ENCODE measurements around the gene WFS1.

GRCh38 chr4:6300359-6300758, 30.7 kb downstream of the WFS1 start:
- TF ChIP-seq JUNB (CRISPR knock-in tag; conservative IDR thresholded peaks at IDR 0.05) (no peak), PKNOX1 (IDR thresholded peaks at IDR 0.05) (no peak), TEAD4 (IDR thresholded peaks at IDR 0.05; ENCODE audit: low read length) (no peak), TEAD4 (CRISPR knock-in tag; IDR thresholded peaks at IDR 0.05; ENCODE audit: borderline replicate concordance) (no peak), HNRNPL (IDR thresholded peaks at IDR 0.05; ENCODE audit: low read depth, low read length) (no peak), POLR2A (conservative IDR thresholded peaks at IDR 0.05) (no peak), BACH1 (tag; IDR thresholded peaks at IDR 0.05) (no peak), NFIC (IDR thresholded peaks at IDR 0.05) (no peak)
- TF ChIP-seq, protein P1, sequence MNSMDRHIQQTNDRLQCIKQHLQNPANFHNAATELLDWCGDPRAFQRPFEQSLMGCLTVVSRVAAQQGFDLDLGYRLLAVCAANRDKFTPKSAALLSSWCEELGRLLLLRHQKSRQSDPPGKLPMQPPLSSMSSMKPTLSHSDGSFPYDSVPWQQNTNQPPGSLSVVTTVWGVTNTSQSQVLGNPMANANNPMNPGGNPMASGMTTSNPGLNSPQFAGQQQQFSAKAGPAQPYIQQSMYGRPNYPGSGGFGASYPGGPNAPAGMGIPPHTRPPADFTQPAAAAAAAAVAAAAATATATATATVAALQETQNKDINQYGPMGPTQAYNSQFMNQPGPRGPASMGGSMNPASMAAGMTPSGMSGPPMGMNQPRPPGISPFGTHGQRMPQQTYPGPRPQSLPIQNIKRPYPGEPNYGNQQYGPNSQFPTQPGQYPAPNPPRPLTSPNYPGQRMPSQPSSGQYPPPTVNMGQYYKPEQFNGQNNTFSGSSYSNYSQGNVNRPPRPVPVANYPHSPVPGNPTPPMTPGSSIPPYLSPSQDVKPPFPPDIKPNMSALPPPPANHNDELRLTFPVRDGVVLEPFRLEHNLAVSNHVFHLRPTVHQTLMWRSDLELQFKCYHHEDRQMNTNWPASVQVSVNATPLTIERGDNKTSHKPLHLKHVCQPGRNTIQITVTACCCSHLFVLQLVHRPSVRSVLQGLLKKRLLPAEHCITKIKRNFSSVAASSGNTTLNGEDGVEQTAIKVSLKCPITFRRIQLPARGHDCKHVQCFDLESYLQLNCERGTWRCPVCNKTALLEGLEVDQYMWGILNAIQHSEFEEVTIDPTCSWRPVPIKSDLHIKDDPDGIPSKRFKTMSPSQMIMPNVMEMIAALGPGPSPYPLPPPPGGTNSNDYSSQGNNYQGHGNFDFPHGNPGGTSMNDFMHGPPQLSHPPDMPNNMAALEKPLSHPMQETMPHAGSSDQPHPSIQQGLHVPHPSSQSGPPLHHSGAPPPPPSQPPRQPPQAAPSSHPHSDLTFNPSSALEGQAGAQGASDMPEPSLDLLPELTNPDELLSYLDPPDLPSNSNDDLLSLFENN (IDR thresholded peaks at IDR 0.05; ENCODE audit: low read depth in 2 of 2, low read length in 2 of 2), result no peak
- TF ChIP-seq, protein P2, sequence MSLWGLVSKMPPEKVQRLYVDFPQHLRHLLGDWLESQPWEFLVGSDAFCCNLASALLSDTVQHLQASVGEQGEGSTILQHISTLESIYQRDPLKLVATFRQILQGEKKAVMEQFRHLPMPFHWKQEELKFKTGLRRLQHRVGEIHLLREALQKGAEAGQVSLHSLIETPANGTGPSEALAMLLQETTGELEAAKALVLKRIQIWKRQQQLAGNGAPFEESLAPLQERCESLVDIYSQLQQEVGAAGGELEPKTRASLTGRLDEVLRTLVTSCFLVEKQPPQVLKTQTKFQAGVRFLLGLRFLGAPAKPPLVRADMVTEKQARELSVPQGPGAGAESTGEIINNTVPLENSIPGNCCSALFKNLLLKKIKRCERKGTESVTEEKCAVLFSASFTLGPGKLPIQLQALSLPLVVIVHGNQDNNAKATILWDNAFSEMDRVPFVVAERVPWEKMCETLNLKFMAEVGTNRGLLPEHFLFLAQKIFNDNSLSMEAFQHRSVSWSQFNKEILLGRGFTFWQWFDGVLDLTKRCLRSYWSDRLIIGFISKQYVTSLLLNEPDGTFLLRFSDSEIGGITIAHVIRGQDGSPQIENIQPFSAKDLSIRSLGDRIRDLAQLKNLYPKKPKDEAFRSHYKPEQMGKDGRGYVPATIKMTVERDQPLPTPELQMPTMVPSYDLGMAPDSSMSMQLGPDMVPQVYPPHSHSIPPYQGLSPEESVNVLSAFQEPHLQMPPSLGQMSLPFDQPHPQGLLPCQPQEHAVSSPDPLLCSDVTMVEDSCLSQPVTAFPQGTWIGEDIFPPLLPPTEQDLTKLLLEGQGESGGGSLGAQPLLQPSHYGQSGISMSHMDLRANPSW (CRISPR knock-in tag; IDR thresholded peaks at IDR 0.05), result no peak

Measured in K562 (cell line).